Heart right ventricle (tissue), 16 donors: ENCODE results near the gene NUP54. TPM values are rescaled to one million over a fixed set of nuclear protein-coding genes. Genes with fewer than 3 reads are reported as not detected.

Experiments used
- ATAC-seq, 8 donors: fragments of 200-7000 bp; cut with Tn5 transposase; one replicate each; pipeline ENCODE4 v1.9.1; 2020; ENCODE audit warnings: mild to moderate bottlenecking in 8 of 8, moderate library complexity in 8 of 8, moderate number of reproducible peaks in 1 of 8
- DNase-seq, 2 donors: peaks; one replicate each; pipeline ENCODE4 v3.0.0-alpha.2; 2020
- H3K27ac ChIP-seq, 10 donors: fragments of 200-600 bp; sonication (generic) in 2 of 10; one replicate each; pipeline versions ENCODE4 v1.5.0 to v1.8.0; 2020 to 2022; ENCODE audit warnings: mild to moderate bottlenecking in 3 of 10
- H3K27me3 ChIP-seq, 7 donors: fragments of 200-600 bp; one replicate each; pipeline ENCODE4 v1.8.0; 2021 to 2022; ENCODE audit warnings: mild to moderate bottlenecking in 2 of 7
- H3K36me3 ChIP-seq, 9 donors: fragments of 200-600 bp; sonication (generic) in 1 of 9; one replicate each; pipeline versions ENCODE4 v1.5.0 to v1.8.0; 2020 to 2022; ENCODE audit warnings: mild to moderate bottlenecking in 2 of 9
- H3K4me1 ChIP-seq, 9 donors: fragments of 200-600 bp; sonication (generic) in 1 of 9; one replicate each; pipeline versions ENCODE4 v1.5.0 to v1.8.0; 2020 to 2022; ENCODE audit warnings: mild to moderate bottlenecking in 4 of 9
- H3K4me3 ChIP-seq, 10 donors: fragments of 200-600 bp; sonication (generic) in 2 of 10; one replicate each; pipeline versions ENCODE4 v1.5.0 to v1.8.0; 2020 to 2022; ENCODE audit warnings: mild to moderate bottlenecking in 7 of 10, moderate library complexity in 2 of 10
- H3K9me3 ChIP-seq, 11 donors: fragments of 200-600 bp in 10 of 11; sonication (generic) in 2 of 11; one replicate each; pipeline versions ENCODE4 v1.5.0 to v1.8.0; 2013 to 2022; ENCODE audit warnings: mild to moderate bottlenecking in 2 of 11, control low read depth in 1 of 11, moderate library complexity in 1 of 11
- CTCF ChIP-seq, 9 donors: fragments of 200-600 bp; sonication (generic) in 2 of 9; IDR thresholded peaks; one replicate each; pipeline versions ENCODE4 v1.5.0 to v1.8.0; 2021 to 2022; ENCODE audit warnings: antibody characterized with exemption in 9 of 9, mild to moderate bottlenecking in 5 of 9, moderate library complexity in 1 of 9
- WGBS, 2 donors: extraction: QIAGEN DNeasy Blood & Tissue Kit; methylation state at CpG; one replicate each; pipeline ENCODE4 v1.1.7; 2013; ENCODE audit warnings: inconsistent platforms in 1 of 2; 5-methylcytosine and 5-hydroxymethylcytosine counted together
- intact Hi-C, 10 donors: fragments of 100-400 bp; cut with DNase I; formaldehyde crosslinking; loops; one replicate each; pipeline versions ENCODE4 v1.11.1 to v1.14.2; 2022
- polyA plus RNA-seq, 2 donors: library from polyadenylated mRNA; stranded (reverse); fragments of 200-250 nt; gene quantifications; one replicate each; pipeline ENCODE4 v1.2.3, GENCODE V29; 2013
- total RNA-seq, 10 donors: library from RNA; stranded (reverse); fragmentation: NEBNext Ultra II Directional in 3 of 10; extraction: Animal tissue kit (Norgen Biotek cat#: 25700) in 3 of 10; gene quantifications; one replicate each; pipeline versions ENCODE4 v1.2.1 to v1.2.4, GENCODE V29; 2021 to 2023
- donor health status: Arrhythmogenic right ventricular cardiomyopathy.
- donor health status: ischemic (EF 13 %, LVEDD 7.1; RV severe dilation, severe dysfunction).
- donor health status: healthy with polysubstance abuse.
- donor health status: DM: no; HTN: yes; CAD: no.
- donor health status: DM: no; HTN: no; CAD: no.
- donor health status: ischemic (EF 25% LVEDD 6.9; RV normal size, moderate dysfunction).
- donor health status: ischemic (EF 25% LVEDD 5.7; RV mildly dilated, moderate dysfunction).
- donor health status: healthy.
- donor health status: DM: yes; HTN: yes; CAD: no.
- donor health status: Ischemic cardiomyopathy.
- donor health status: ischemic (EF 35%, LVEDD 5.7; RV mildly dilated, moderate dysfunction).
- donor health status: nonischemic (EF 11% LVEDD 7.7; RV severe dilation, severe dysfunction).
- donor health status: DM: yes; HTN: yes; CAD: no.
- donor health status: PGD.
- donor health status: ischemic (EF 29% LVEDD 5.4; RV normal size, mild dysfunction).
- donor health status: nonischemic (EF 23%, LVEDD 6.1; RV moderate dilation, normal function).

NUP54 gene
- total and polyA plus RNA-seq, 12 donors, result 9.6 to 25.8 (median 18.9) TPM

- peak in 1 of 2 donors; percentile 8 for DNase-seq
- no peak overlapping the region for H3K27ac ChIP-seq
- H3K27me3 ChIP-seq, result no peaks in the 10 kb centered on the region
Measured at GRCh38 chr4:76105652-76106051, 42.5 kb downstream of the NUP54 start.

DNA sequence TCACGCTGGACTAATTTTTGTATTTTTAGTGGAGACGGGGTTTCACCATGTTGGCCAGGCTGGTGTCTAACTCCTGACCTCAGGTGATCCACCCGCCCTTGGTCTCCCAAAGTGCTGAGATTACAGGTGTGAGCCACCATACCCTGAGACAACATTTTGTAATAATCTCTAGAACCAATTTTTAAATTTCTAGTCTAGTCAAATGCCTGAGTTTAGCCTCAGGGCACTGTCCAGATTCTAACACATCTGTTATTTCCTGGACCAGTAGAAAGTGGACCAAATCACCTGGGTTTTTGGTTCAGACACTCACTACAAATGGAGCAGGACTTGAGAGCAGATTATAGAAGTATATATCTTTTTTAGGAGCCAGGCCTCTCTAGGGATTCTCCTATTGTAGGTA is 52.1 kb downstream of the NUP54 start:
- intact Hi-C loops, result no loop called here
- ATAC-seq (no peak), DNase-seq (no peak)
- WGBS, 2 donors, result 93 to 97% methylated on average over 3 of the region's 3 CpGs
- Histone ChIP-seq H3K27me3 (no peaks in the 10 kb centered on the region), H3K4me1 (peaks cover 0 to 15% (median 0%) of the 10 kb centered on the region in 9 donors), H3K36me3 (no peaks in the 10 kb centered on the region), H3K4me3 (no peak overlapping the region), H3K27ac (no peak overlapping the region), H3K9me3 (no peaks in the 10 kb centered on the region)
- no peak for TF ChIP-seq CTCF (IDR thresholded peaks at IDR 0.05)

More at GRCh38 chr4:76105652-76106051, 42.5 kb downstream of the NUP54 start:
- peak in 7 of 8 donors; percentile 33 to 87 (median 61) for ATAC-seq
- Histone ChIP-seq H3K9me3 (no peaks in the 10 kb centered on the region), H3K4me1 (peaks cover 0 to 13% (median 0%) of the 10 kb centered on the region in 9 donors), H3K4me3 (no peak overlapping the region), H3K36me3 (no peaks in the 10 kb centered on the region)
- TF ChIP-seq CTCF (IDR thresholded peaks at IDR 0.05), result peak in 2 of 9 donors; percentile 16 to 27
- intact Hi-C loops, result no loop called here
- 32 to 52% methylated on average over 3 of the region's 3 CpGs for WGBS, 2 donors

- H3K9me3 ChIP-seq, result no peaks in the 10 kb centered on the region
- TF ChIP-seq CTCF (IDR thresholded peaks at IDR 0.05), result no peak
- H3K36me3 ChIP-seq, result no peaks in the 10 kb centered on the region
- no peak overlapping the region for H3K27ac ChIP-seq
- ATAC-seq (no peak), DNase-seq (no peak)
- H3K4me1 ChIP-seq, result peaks cover 0 to 20% (median 4%) of the 10 kb centered on the region in 9 donors
- H3K4me3 ChIP-seq, result no peak overlapping the region
- intact Hi-C loops, result no loop called here
- no peaks in the 10 kb centered on the region for H3K27me3 ChIP-seq
Measured at GRCh38 chr4:76095568-76095967, 52.6 kb downstream of the NUP54 start.

DNA sequence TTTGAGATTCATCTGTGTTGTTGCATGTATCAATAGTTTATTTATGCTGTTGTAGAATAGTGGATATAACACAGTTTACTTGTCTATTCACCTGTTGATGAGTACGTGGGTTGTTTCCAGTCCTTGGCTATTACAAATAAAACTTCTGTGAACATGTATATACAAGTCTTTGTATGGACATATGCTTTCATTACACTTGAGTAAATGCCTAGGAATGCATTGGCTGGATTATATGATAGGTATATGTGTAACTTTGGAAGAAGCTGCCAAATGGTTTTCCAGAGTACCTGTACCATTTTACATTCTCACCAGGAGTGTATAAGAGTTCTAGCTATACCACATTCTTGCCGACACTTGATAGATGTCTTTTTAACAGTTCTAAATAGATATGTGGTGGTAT is 57.1 kb downstream of the NUP54 start:
- intact Hi-C loops, result no loop called here
- H3K4me3 ChIP-seq, result no peak overlapping the region
- H3K4me1 ChIP-seq, result peaks cover 0 to 46% (median 15%) of the 10 kb centered on the region in 9 donors
- 77 to 78% methylated on average over 2 of the region's 2 CpGs for WGBS, 2 donors
- DNase-seq, result no peak
- ATAC-seq, result no peak
- H3K9me3 ChIP-seq, result no peaks in the 10 kb centered on the region
- H3K27ac ChIP-seq, result no peak overlapping the region
- H3K27me3 ChIP-seq, result no peaks in the 10 kb centered on the region
- no peaks in the 10 kb centered on the region for H3K36me3 ChIP-seq
- TF ChIP-seq CTCF (IDR thresholded peaks at IDR 0.05), result no peak
